Measurements from ENCODE around the gene YWHAH.

The YWHAH gene

DNA sequence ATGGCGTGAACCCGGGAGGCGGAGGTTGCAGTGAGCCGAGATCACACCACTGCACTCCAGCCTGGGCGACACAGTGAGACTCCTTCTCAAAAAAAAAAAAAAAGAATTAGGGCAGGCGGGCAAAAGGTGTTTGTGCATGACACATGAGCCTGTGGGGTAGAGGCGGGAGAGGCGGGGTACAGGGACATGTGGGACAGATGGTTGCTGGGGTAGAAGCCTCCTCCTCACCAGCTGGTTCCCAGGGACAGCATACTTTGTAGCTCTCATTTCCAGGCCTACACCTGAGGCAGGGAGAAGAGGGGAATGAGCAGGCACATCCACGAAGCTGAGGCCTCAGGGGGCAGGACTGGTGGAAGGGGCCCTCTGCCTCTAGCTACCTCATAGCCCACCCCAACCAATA is 23.7 kb downstream of the YWHAH start:
- TF ChIP-seq, protein P1, sequence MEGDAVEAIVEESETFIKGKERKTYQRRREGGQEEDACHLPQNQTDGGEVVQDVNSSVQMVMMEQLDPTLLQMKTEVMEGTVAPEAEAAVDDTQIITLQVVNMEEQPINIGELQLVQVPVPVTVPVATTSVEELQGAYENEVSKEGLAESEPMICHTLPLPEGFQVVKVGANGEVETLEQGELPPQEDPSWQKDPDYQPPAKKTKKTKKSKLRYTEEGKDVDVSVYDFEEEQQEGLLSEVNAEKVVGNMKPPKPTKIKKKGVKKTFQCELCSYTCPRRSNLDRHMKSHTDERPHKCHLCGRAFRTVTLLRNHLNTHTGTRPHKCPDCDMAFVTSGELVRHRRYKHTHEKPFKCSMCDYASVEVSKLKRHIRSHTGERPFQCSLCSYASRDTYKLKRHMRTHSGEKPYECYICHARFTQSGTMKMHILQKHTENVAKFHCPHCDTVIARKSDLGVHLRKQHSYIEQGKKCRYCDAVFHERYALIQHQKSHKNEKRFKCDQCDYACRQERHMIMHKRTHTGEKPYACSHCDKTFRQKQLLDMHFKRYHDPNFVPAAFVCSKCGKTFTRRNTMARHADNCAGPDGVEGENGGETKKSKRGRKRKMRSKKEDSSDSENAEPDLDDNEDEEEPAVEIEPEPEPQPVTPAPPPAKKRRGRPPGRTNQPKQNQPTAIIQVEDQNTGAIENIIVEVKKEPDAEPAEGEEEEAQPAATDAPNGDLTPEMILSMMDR (IDR thresholded peaks at IDR 0.05; ENCODE audit: low read depth, low read length), result no peak
- no peak for DNase-seq (ENCODE audit: extremely low read depth, low read depth)

DNA sequence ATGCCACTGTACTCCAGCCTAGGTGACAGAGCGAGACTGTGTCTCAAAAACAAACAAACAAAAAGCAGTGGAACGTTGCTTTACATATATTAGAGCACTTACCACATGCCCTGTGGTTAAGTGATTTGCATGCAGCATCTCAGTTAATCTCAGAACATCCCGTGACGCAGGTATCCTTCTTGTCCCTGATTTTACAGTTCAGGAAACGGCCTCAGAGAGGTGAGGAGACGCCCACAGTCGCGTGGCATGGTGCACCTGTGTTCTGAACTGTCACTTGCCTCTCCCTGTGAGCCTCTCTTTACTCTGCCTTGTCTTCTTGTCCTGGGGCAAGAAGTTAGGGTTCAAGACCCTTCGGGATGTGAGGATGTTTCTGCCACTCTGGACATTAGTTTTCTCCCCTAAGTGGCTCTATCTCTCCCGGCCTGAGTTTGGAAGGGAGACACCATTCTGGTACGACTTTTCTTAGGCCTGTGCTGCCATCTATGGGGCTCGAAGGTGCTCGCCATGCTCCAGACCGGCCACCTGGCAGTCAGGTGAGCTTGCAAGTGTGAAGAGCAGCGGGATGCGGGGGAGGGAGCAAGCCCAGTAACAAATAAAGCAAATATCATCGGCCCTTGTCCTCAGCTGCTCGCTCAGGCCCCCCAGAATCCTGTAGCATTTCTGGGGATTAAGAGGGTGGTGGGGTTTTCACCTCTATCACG is 25.6 kb downstream of the YWHAH start:
- peak; percentile 18 for DNase-seq (ENCODE audit: extremely low read depth, low read depth)
- TF ChIP-seq, protein P1 (IDR thresholded peaks at IDR 0.05; ENCODE audit: low read depth, low read length), result peak; percentile 69

DNA sequence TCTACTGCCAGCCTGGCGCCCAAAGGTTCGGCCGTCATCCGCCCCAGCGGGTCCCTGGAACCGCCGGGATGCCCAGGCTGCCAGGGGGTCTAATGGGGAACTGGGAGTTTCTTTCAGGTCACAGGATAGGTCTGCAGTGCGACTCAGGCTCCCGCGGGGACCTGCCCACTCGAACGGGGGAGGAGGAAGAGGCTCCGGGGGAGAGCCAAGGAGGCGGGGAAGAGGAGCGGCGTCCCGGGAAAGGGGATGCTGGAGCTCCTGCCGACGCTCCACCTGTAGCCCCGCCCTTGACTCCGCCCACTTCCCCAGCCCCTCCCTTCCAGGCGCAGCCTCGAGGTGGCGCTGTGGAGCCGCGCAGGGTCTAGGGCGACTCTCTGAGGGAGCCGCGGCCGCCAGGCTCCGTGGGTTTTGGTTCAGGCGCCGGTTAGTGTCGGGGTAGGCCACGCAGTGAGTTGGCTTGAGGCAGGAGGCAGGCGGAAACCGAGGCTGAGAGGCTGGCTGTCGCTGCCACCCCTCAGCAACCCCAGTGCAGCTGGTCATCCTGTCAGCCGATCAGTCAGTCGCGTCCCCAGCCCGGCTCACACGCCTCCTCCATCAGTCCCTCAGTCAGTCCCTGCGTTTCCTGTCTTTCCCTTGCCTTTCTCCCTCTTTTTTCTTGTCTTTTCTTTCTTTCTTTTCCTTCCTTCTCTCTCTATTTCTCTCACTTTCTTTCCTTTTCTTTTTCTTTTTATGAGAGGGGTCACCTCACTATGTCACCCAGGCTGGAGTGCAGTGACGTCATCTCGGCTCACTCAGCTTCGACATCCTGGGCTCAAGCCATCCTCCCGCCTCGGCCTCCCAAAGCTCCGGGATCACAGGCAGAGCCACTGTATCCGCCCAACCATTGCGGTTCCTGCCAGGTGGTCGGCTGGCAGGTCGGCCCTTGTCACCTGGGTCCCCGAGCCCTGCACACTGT is 26.4 kb downstream of the YWHAH start:
- TF ChIP-seq, protein P1 (IDR thresholded peaks at IDR 0.05; ENCODE audit: low read depth, low read length), result peak; percentile 87

DNA sequence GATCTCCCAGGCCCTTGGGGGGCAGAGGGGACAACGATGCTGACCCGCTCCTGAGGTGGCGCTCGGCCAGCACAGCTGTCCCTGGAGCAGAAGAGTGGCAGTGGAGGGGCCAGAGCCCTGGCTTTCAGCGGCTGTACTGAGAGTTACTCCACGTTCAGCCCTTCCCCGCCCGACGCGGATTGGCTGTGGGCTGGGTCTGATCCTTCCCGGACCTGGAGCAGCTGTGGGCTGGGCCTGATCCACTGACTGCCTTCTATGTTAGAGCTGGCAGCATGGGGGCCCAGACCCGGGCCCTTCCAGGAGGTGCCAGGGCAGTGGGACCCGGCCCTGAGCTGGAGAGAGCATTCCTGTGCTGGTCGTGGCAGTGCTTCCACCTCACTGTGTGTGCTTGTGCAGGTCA is 27.8 kb downstream of the YWHAH start:
- TF ChIP-seq, protein P1 (IDR thresholded peaks at IDR 0.05; ENCODE audit: low read depth, low read length), result no peak
- no peak for DNase-seq (ENCODE audit: extremely low read depth, low read depth)

More for the DNA sequence above, 26.4 kb downstream of the YWHAH start:
- peak; percentile 15 for DNase-seq (ENCODE audit: extremely low read depth, low read depth)

DNA sequence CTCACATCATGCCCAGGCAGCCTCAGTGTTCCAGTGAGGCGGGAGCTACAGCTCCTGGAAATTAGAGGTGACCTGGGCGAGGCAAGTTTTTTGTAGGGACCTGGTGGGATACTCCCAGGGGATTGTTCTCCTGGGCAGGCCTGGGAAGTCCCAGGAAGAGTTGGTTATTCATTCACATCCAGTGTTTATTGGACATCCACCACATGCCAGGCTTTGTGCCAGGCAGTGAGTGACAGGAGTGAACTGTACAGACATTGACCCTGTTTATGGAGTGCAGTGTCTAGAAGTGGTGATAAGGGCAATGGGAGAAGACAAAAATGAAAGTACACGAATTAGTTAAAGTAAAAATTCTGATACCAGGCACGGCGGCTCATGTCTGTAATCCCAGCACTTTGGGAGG is 29.4 kb downstream of the YWHAH start:
- TF ChIP-seq, protein P1 (IDR thresholded peaks at IDR 0.05; ENCODE audit: low read depth, low read length), result no peak
- no peak for DNase-seq (ENCODE audit: extremely low read depth, low read depth)

DNA sequence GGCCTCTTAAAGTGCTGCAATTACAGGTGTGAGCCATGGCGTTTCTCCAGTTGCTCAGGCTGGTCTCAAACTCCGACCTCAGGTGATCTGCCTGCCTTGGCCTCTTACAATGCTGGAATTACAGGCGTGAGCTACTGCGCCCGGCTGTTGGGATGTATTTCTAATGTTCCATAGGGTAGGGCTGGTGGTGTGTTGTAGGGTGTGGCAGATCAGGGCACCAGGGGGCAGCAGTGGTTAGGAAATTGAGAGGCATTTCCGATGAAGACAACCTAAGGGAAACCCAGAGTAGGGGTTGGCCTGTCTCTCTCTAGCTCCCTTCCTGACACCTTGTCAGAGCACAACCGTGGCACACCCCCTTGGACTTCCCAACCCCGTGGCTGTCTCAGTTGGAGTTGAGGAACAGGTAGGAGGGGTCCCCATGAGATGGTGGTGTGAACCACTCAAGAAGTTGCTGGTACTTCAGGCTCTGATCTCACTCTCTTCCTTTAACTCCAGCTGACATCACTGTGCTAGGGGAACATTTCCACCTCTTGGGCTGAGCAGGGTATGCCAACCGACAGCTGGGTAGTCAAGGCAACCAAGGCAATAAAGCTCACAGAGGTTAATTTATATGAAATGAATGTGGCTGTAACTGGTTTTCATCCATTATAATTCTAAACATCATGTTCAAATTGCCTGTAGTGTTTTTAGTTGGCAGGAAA is 33.0 kb downstream of the YWHAH start:
- TF ChIP-seq, protein P1 (IDR thresholded peaks at IDR 0.05; ENCODE audit: low read depth, low read length), result peak; percentile 77
- DNase-seq (ENCODE audit: extremely low read depth, low read depth), result peak; percentile 34
